Thymus (tissue), 11 donors: Measurements from ENCODE around the gene ZNF346. TPM values are rescaled to one million over a fixed set of nuclear protein-coding genes. Genes with fewer than 3 reads are reported as not detected.

Experiments
- DNase-seq, 9 donors: peaks; one replicate each; pipeline ENCODE4 v3.0.0-alpha.2; 2013; ENCODE audit warnings: low spot score in 9 of 9, low read depth in 6 of 9, missing footprints in 1 of 9
- H3K27ac ChIP-seq, 2 donors: one replicate each; pipeline ENCODE4 v1.5.1; 2013; ENCODE audit warnings: control low read depth in 1 of 2, low read depth in 1 of 2, low read length in 1 of 2, mild to moderate bottlenecking in 1 of 2, moderate library complexity in 1 of 2
- H3K27me3 ChIP-seq, 2 donors: one replicate each; pipeline ENCODE4 v1.5.1; 2013; ENCODE audit warnings: low read length in 1 of 2; ENCODE audit not compliant: control insufficient read depth in 2 of 2, insufficient read depth in 1 of 2
- H3K36me3 ChIP-seq, 2 donors: one replicate each; pipeline ENCODE4 v1.5.1; 2013; ENCODE audit warnings: low read length in 1 of 2, mild to moderate bottlenecking in 1 of 2, moderate library complexity in 1 of 2; ENCODE audit not compliant: control insufficient read depth in 2 of 2, insufficient read depth in 2 of 2
- H3K4me1 ChIP-seq, 2 donors: one replicate each; pipeline ENCODE4 v1.5.1; 2013; ENCODE audit warnings: low read length in 2 of 2; ENCODE audit not compliant: control insufficient read depth in 2 of 2, insufficient read depth in 2 of 2
- H3K4me3 ChIP-seq, 2 donors: one replicate each; pipeline ENCODE4 v1.5.1; 2013; ENCODE audit warnings: low read length in 2 of 2, control low read depth in 1 of 2, mild to moderate bottlenecking in 1 of 2
- H3K9me3 ChIP-seq, 2 donors: one replicate each; pipeline ENCODE4 v1.5.1; 2013; ENCODE audit warnings: low read length in 1 of 2, mild to moderate bottlenecking in 1 of 2; ENCODE audit not compliant: control insufficient read depth in 2 of 2, insufficient read depth in 1 of 2
- WGBS: extraction: QIAGEN DNeasy Blood & Tissue Kit; methylation state at CpG from one replicate; pipeline ENCODE4 v1.1.7; 2013; 5-methylcytosine and 5-hydroxymethylcytosine counted together
- polyA plus RNA-seq: library from polyadenylated mRNA; stranded (reverse); fragments of 200-250 nt; gene quantifications from one replicate; pipeline ENCODE4 v1.2.3, GENCODE V29; 2013
- total RNA-seq: library from RNA; stranded (reverse); fragments of 120-200 nt; gene quantifications from one replicate; pipeline ENCODE4 v1.2.4, GENCODE V29; 2013
- donor health status: healthy.

Gene ZNF346
- total and polyA plus RNA-seq, 2 donors = 8.0 to 14.5 TPM

DNA sequence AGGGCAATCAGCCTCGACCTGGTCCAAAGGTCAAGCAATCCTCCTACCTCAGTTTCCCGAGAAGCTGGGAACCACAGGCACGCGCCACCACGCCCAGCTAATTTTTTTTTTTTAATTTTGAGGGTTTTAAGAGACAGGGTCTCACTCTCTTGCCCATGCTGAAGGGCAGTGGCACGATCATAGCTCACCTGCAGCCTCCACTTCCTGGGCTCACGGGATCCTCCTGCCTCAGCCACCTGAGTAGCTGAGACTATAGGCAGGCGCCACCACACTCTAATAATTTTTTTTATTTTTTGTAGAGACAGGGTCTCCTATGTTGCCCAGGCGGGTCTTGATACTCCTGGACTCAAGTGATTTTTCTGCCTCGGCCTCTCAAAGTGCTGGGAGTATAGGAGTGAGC, 17.5 kb upstream of the ZNF346 start:
- peak overlapping the region in 1 of 2 donors; percentile 100 for H3K4me3 ChIP-seq
- 97% methylated on average over 10 of the region's 10 CpGs for WGBS
- peaks cover 0 to 8% of the 10 kb centered on the region in 2 donors for H3K36me3 ChIP-seq
- DNase-seq = no peak
- peaks cover 0 to 4% of the 10 kb centered on the region in 2 donors for H3K9me3 ChIP-seq
- H3K4me1 ChIP-seq = peaks cover 4 to 17% of the 10 kb centered on the region in 2 donors
- H3K27ac ChIP-seq = no peak overlapping the region
- H3K27me3 ChIP-seq = no peaks in the 10 kb centered on the region

DNA sequence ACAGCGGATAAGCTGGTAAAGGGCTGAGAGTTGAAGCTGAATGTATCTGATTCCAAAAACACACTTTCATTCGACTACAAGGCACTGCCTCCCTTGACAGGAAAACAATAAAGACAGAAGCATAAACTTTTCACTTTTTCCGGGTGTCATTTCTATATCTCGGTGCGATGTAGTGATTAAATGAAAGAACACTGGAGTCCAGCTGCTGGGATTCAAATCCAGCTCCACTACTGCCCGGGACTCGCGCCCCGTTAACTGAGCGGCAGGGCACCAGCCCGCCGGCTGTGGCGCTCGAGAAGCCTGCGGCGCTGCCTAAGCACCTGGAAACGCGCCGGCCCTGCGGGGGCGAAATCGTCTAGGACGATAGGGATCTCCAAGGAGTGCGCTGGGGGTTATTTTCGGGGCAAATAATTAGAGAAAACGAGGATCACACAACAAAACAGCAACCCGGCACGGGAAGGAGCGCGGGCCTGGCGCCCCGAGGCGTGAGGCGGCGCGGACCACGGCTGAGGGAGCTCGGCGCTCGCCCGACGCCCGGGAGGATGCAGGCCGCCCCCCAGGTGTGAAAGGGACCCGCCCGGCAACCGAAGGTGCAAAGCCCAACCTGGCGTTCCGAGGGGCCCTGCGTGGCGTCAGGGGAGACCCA, 16.8 kb upstream of the ZNF346 start:
- peak in 8 of 9 donors; percentile 32 to 84 (median 56) for DNase-seq
- Histone ChIP-seq H3K36me3 (peaks cover 0 to 8% of the 10 kb centered on the region in 2 donors), H3K4me1 (peaks cover 4 to 17% of the 10 kb centered on the region in 2 donors), H3K9me3 (peaks cover 0 to 4% of the 10 kb centered on the region in 2 donors), H3K27me3 (no peaks in the 10 kb centered on the region), H3K27ac (peak overlapping the region; percentile 88 to 93), H3K4me3 (peak overlapping the region; percentile 65 to 100)
- 2% methylated on average over 51 of the region's 51 CpGs for WGBS

DNA sequence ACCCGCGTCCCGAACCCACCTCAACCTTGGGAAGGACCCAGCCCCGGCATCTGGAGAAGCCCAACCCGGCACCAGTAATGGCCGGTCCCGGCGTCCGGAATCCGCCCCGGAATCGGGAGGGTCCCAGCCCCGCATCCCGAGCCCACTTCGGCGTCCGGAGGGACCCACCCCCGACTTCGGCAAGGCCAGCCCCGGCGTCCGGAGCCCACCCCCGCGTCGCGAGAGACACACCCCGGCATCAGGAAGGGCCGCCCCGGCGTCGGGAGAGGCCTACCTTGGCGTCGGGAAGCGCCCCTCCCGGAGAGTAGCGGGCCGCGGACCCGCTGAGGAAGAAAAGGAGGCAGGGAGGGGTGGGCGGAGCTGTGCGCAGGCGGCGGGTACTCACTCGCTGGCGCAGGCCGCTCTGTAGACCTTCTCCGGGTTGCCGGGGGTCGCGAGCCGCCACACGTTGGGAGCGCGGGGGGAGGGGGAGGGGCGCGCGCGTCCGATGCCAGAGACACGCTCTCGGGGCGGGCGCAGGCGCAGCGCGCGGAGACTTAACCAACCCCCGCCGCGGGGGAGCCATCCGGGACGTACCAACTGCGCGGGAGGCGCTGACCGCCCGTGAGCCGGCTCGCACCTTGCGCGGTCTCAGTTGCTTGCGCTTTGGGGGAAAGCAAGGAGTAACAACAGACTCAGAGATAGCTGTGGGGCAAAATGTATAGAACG, 16.1 kb upstream of the ZNF346 start, which contains the start of gene UIMC1:
Gene UIMC1 (minus strand): TSS at position 515 of the 708 bp plus-strand sequence. CDS start 24,164 bp downstream, outside the sequence.
- Histone ChIP-seq H3K27ac (peak within 1 kb of the TSS; percentile 88 to 93), H3K4me1 (peaks cover 4 to 17% of the 10 kb centered on the region in 2 donors), H3K9me3 (peaks cover 0 to 4% of the 10 kb centered on the region in 2 donors), H3K4me3 (peak within 1 kb of the TSS; percentile 65 to 100), H3K36me3 (peaks cover 0 to 7% of the 10 kb centered on the region in 2 donors), H3K27me3 (no peaks in the 10 kb centered on the region)
- WGBS = under 1% methylated on average over 83 of the region's 83 CpGs
- peak; percentile 82 to 97 (median 91) for DNase-seq

DNA sequence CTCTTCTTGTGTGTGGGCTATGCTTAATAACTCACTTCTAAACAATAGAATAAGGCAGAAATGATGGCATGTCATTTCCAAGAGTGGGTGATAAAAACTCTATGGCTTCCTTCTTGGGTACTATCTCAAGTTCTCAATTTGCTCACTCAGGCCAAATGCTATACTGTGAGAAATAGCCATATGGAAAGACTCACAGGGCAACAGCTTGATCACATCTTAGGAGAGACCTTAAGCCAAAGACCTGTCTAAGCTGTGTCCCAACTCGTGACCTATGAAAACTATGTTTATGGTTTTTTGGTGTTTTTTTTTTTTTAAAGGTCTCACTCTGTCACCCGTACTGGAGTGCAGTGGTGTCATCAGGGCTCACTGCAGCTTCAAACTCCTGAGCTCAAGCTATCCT, 13.8 kb upstream of the ZNF346 start:
- DNase-seq = no peak
- H3K36me3 ChIP-seq = peaks cover 0 to 3% of the 10 kb centered on the region in 2 donors
- WGBS = 97% methylated on average over 2 of the region's 2 CpGs
- no peak overlapping the region for H3K27ac ChIP-seq
- peaks cover 3 to 15% of the 10 kb centered on the region in 2 donors for H3K4me1 ChIP-seq
- H3K27me3 ChIP-seq = no peaks in the 10 kb centered on the region
- no peak overlapping the region for H3K4me3 ChIP-seq
- peaks cover 0 to 4% of the 10 kb centered on the region in 2 donors for H3K9me3 ChIP-seq

DNA sequence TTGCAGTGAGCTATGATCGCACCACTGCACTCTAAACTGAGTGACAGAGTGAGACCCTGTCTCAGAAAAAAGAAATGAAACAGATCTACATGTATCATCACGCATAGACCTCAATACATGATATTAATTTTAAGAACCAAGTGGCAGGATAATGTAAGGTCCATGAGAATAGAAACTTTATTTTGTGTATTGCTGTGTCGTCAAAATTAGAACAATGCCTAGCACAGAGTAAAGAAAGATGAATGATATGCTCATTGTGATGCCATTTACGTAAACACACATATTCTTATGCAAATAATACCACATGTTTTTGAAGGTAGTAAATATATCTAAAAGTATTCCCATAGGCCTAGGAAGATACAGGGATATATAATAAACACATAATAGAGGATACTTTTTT, 12.3 kb upstream of the ZNF346 start:
- no peak overlapping the region for H3K4me3 ChIP-seq
- DNase-seq = no peak
- no peak overlapping the region for H3K27ac ChIP-seq
- H3K36me3 ChIP-seq = no peaks in the 10 kb centered on the region
- 98% methylated on average over 4 of the region's 4 CpGs for WGBS
- peaks cover 0 to 7% of the 10 kb centered on the region in 2 donors for H3K4me1 ChIP-seq
- no peaks in the 10 kb centered on the region for H3K27me3 ChIP-seq
- peaks cover 0 to 4% of the 10 kb centered on the region in 2 donors for H3K9me3 ChIP-seq

DNA sequence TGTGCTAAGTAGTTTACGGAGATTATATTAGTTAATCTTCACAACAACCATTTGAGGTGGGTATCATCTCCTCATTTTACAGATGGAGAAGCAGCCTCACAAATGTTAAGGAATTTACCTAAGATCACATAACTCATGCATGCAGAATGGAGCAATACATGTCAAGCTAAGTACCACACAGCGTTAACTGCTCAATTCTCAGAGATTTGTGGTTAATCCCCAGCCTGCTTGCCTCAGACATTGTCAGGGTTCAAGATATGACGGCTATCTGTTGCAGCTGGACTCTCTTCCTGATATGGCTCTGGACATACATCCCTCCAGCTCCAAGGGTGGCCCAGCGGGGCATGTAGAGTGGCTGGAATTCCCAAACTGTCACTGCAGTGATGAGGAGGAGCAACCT, 7.3 kb upstream of the ZNF346 start:
- no peak overlapping the region for H3K27ac ChIP-seq
- H3K9me3 ChIP-seq = no peaks in the 10 kb centered on the region
- no peaks in the 10 kb centered on the region for H3K36me3 ChIP-seq
- H3K4me1 ChIP-seq = no peaks in the 10 kb centered on the region
- no peak for DNase-seq
- no peaks in the 10 kb centered on the region for H3K27me3 ChIP-seq
- no peak overlapping the region for H3K4me3 ChIP-seq
- WGBS = 97% methylated on average over 4 of the region's 4 CpGs

DNA sequence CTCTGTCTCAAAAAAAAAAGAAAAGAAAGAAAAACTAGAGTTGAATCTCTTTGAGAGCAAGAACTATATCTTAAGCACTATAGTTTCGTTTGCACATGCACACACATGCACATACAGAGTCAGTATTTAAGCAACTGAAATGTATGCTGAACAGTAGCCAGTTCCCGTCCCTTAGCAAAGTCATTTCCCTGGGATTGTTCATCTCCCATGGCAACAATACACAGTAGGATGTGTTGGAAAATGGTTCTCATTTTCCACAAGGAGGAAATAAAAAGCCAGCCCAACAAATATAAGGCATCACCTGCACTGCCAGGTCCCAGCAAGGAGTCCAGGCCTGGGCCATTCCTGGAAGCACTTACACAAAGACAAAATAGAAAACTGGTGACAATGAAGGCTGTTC, 4.2 kb upstream of the ZNF346 start:
- no peaks in the 10 kb centered on the region for H3K9me3 ChIP-seq
- H3K4me1 ChIP-seq = peaks cover 6 to 12% of the 10 kb centered on the region in 2 donors
- WGBS = 97% methylated on average over 2 of the region's 2 CpGs
- no peaks in the 10 kb centered on the region for H3K36me3 ChIP-seq
- H3K27me3 ChIP-seq = no peaks in the 10 kb centered on the region
- H3K27ac ChIP-seq = no peak overlapping the region
- H3K4me3 ChIP-seq = no peak overlapping the region
- no peak for DNase-seq

DNA sequence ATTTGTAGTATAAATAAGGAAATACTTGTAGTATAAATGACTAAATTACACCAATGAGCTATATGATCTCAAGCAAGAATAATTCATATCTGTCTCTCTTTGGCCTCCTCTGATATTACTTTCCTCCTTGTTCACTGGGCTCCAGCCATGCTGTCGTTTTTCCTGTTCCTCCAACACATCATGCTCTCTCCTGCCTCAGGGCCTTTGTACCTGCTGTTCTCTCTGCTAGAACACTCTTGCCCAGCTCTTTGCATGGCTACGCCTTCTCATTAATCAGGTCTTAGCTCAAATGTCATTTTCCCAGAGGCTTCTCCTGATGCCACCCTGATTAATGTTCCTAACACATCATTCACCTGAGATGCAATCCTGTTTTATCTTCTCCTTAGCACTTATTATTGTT, 2.5 kb upstream of the ZNF346 start:
- DNase-seq = no peak
- no peak overlapping the region for H3K4me3 ChIP-seq
- WGBS = 98% methylated on average over 2 of the region's 2 CpGs
- H3K36me3 ChIP-seq = no peaks in the 10 kb centered on the region
- H3K9me3 ChIP-seq = no peaks in the 10 kb centered on the region
- no peak overlapping the region for H3K27ac ChIP-seq
- H3K27me3 ChIP-seq = no peaks in the 10 kb centered on the region
- H3K4me1 ChIP-seq = peaks cover 8 to 15% of the 10 kb centered on the region in 2 donors

DNA sequence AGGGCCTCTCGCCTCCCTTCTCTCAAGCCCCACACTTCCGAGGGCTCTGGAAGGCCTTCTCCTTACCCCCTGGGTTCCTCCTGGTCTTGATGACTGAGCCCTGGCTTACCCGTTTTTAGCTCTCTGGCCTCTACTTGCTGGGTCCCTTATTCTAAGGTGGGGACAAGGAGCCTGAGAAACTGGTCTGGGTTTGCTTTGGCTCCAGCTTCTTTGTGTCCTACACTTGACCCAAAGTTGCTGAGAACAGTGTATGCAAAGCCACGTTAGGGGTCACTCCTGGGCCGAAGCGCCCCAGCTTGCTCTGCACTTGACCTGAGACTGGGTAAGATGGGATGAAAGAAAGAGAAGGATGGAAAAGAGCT, 788 bp downstream of the ZNF346 start:
- H3K4me1 ChIP-seq = peaks cover 8 to 15% of the 10 kb centered on the region in 2 donors
- 39% methylated on average over 6 of the region's 6 CpGs for WGBS
- DNase-seq = peak in 3 of 9 donors; percentile 12 to 41 (median 13)

More for the DNA sequence above, 788 bp downstream of the ZNF346 start:
- H3K36me3 ChIP-seq = peaks cover 0 to 10% of the 10 kb centered on the region in 2 donors
- peak overlapping the region; percentile 40 to 72 for H3K27ac ChIP-seq
- H3K27me3 ChIP-seq = no peaks in the 10 kb centered on the region
- H3K9me3 ChIP-seq = no peaks in the 10 kb centered on the region
- H3K4me3 ChIP-seq = peak overlapping the region; percentile 82 to 85
